B cell (primary cell): ENCODE measurements around the gene MYO18A. TPM values are rescaled to one million over a fixed set of nuclear protein-coding genes. Genes with fewer than 3 reads are reported as not detected.
A peak's percentile ranks its signal among the peaks of the same experiment; 100 is the strongest.
"Not testable (repeated sequence)": the region's sequence is repeated elsewhere in the genome, so short reads cannot be mapped to it uniquely, and the experiment has no call there.

ENCODE experiments used
- ATAC-seq: fragments of 200-7000 bp; cut with Tn5 transposase; one replicate; pipeline ENCODE4 v1.10.0; 2021; ENCODE audit warnings: low read depth, mild to moderate bottlenecking, moderate number of reproducible peaks, moderate library complexity
- CTCF ChIA-PET: fragments of 350-600 bp; sonication (Branson Sonifier 250); formaldehyde crosslinking; loops from one replicate; lab custom pipeline; 2021; ENCODE audit warnings: antibody characterized with exemption, inconsistent platforms; lab: Charles Lee
- POLR2A ChIA-PET: fragments of 350-600 bp; sonication (Branson Sonifier 250); formaldehyde crosslinking; loops from one replicate; lab custom pipeline; 2021; ENCODE audit warnings: antibody characterized with exemption; lab: Charles Lee
- DNase-seq: peaks from one replicate; pipeline ENCODE4 v3.0.0; 2013
- H2AFZ ChIP-seq: 2 replicates; pipeline ENCODE4 v1.6.1; 2012; ENCODE audit warnings: mild to moderate bottlenecking, low read depth, low read length; ENCODE audit not compliant: insufficient read depth, poor library complexity, severe bottlenecking
- H3K27ac ChIP-seq, 2 donors: 1 replicate in 1 of 2; 2 replicates in 1 of 2; pipeline ENCODE4 v1.5.1; 2012 to 2013; ENCODE audit warnings: low read length in 2 of 2, mild to moderate bottlenecking in 2 of 2, moderate library complexity in 1 of 2
- H3K27me3 ChIP-seq, 4 experiments: fragments of 200-600 bp in 1 of 4; sonication (generic) in 1 of 4; replicated peaks in 1 of 4; 1 replicate in 2 of 4; 2 replicates in 2 of 4; pipeline versions ENCODE4 v1.6.1 to v1.7.0; 2013 to 2016; ENCODE audit warnings: low read length in 3 of 4, mild to moderate bottlenecking in 2 of 4, mixed read lengths in 1 of 4, moderate library complexity in 1 of 4; ENCODE audit not compliant: insufficient read depth in 4 of 4, control insufficient read depth in 3 of 4; ENCODE audit errors: control extremely low read depth in 1 of 4
- H3K36me3 ChIP-seq, 2 experiments: replicated peaks in 1 of 2; 1 replicate in 1 of 2; 2 replicates in 1 of 2; pipeline versions ENCODE4 v1.6.1 to v1.7.1; 2013; ENCODE audit warnings: low read length in 1 of 2; ENCODE audit not compliant: insufficient read depth in 2 of 2, control insufficient read depth in 1 of 2; ENCODE audit errors: control extremely low read depth in 1 of 2, extremely low read depth in 1 of 2
- H3K4me1 ChIP-seq, 2 donors: fragments of 200-600 bp in 1 of 2; sonication (generic) in 1 of 2; 1 replicate in 1 of 2; 2 replicates in 1 of 2; pipeline versions ENCODE4 v1.5.1 to v1.6.1; 2013 to 2017; ENCODE audit warnings: low read length in 2 of 2; ENCODE audit not compliant: control insufficient read depth in 2 of 2, insufficient read depth in 2 of 2
- H3K4me2 ChIP-seq: replicated peaks from 2 replicates; pipeline ENCODE3; 2012; ENCODE audit warnings: mild to moderate bottlenecking, low read depth, low read length; ENCODE audit not compliant: poor library complexity, severe bottlenecking
- H3K4me3 ChIP-seq, 5 experiments: fragments of 200-600 bp in 1 of 5; sonication (generic) in 1 of 5; 1 replicate in 3 of 5; 2 replicates in 2 of 5; pipeline versions ENCODE4 v1.5.1 to v1.7.0; 2011 to 2016; ENCODE audit warnings: low read length in 4 of 5, mild to moderate bottlenecking in 4 of 5, low read depth in 2 of 5, control low read depth in 1 of 5, moderate library complexity in 1 of 5; ENCODE audit not compliant: insufficient read depth in 1 of 5; ENCODE audit errors: control extremely low read depth in 1 of 5, extremely low read depth in 1 of 5
- H3K79me2 ChIP-seq: fragments of 200-600 bp; sonication (generic); one replicate; pipeline ENCODE4 v1.6.0; 2016; ENCODE audit warnings: low read length; ENCODE audit not compliant: control insufficient read depth, insufficient read depth
- H3K9ac ChIP-seq: fragments of 200-600 bp; sonication (generic); 2 replicates; pipeline ENCODE4 v1.6.1; 2017; ENCODE audit warnings: mild to moderate bottlenecking, low read length, moderate library complexity
- H3K9me3 ChIP-seq, 3 donors: one replicate each; pipeline versions ENCODE4 v1.6.1 to v1.7.1; 2013; ENCODE audit warnings: low read length in 2 of 3; ENCODE audit not compliant: control insufficient read depth in 2 of 3, insufficient read depth in 1 of 3; ENCODE audit errors: control extremely low read depth in 1 of 3
- H4K20me1 ChIP-seq: 2 replicates; pipeline ENCODE4 v1.6.0; 2012; ENCODE audit warnings: mild to moderate bottlenecking, low read length; ENCODE audit not compliant: insufficient read depth, control insufficient read depth, poor library complexity, severe bottlenecking
- H3K27ac Mint-ChIP-seq: one replicate; pipeline ENCODE4 v1.8.0; 2021; ENCODE audit warnings: mixed read lengths
- H3K27me3 Mint-ChIP-seq: one replicate; pipeline ENCODE4 v1.8.0; 2021; ENCODE audit warnings: mixed read lengths
- H3K4me1 Mint-ChIP-seq: one replicate; pipeline ENCODE4 v1.8.0; 2021; ENCODE audit warnings: mixed read lengths
- H3K4me3 Mint-ChIP-seq: one replicate; pipeline ENCODE4 v1.8.0; 2021; ENCODE audit warnings: mixed read lengths
- H3K9me3 Mint-ChIP-seq: one replicate; pipeline ENCODE4 v1.8.0; 2022; ENCODE audit warnings: mixed read lengths; ENCODE audit not compliant: insufficient read depth
- EZH2 ChIP-seq: IDR thresholded peaks from 2 replicates; pipeline ENCODE4 v1.6.1; 2012; ENCODE audit warnings: borderline replicate concordance, low read depth, mild to moderate bottlenecking, moderate library complexity, low read length; ENCODE audit not compliant: insufficient read depth, poor library complexity, severe bottlenecking
- whole genome bisulfite sequencing: methylation state at CpG from one replicate; pipeline ENCODE4 v1.1.5; 2013; ENCODE audit warnings: missing lambda C conversion rate; ENCODE audit not compliant: insufficient coverage; 5-methylcytosine and 5-hydroxymethylcytosine counted together
- intact Hi-C: fragments of 100-400 bp; cut with micrococcal nuclease; formaldehyde crosslinking; loops from one replicate; pipeline ENCODE4 v1.10.0; 2022
- polyA plus RNA-seq: library from polyadenylated mRNA; depleted of rRNA; stranded (reverse); fragments of >200 nt; gene quantifications from 2 replicates; pipeline ENCODE4 v1.2.3, GENCODE V29; 2012
- total RNA-seq, 2 donors: library from RNA; stranded (reverse); fragments of 120-200 nt in 1 of 2; gene quantifications; 1 replicate in 1 of 2; 2 replicates in 1 of 2; pipeline versions ENCODE4 v1.2.3 to v1.2.4, GENCODE V29; 2013 to 2022
- TF ChIP-seq, protein P1 (sequence below): fragments of 200-600 bp; IDR thresholded peaks from one replicate; pipeline ENCODE4 v1.8.0; 2022; ENCODE audit warnings: antibody characterized with exemption, mild to moderate bottlenecking

Gene MYO18A
- total and polyA plus RNA-seq, 2 donors (not counting 1 experiment from before 2014, with no cell fraction given) = 72.2 to 155 TPM

DNA sequence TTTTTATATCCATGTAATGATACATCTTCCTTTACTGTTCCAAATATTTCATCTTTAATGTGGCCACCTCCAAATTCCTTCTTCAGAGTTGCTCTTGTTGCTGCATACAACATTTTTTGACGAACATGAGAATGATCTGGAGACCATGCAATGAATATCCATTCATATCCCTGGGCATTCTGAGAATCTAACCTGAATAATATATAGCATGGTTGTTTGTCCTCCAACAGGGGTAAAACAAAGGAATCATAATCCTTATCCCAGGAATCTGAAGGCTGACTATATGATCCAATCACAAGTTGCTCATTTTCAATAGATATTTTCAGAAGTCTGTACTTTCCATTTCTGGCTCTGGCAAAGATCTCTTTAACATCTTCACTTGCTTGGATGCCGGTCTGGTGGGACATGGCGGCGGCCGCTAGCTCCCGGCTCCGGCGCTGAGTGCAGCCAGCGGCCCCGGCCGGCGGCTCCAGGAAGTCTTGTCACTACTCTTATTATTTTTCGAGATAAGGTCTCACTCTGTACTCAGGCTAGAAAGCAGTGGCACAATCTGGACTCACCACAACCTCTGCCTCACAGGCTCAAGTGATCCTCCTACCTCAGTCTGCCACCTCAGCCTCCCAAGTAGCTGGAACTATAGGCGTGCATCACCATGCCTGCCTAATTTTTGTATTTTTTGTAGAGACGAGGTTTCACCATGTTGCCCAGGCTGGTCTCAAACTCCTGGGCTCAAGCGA, 24.0 kb upstream of the MYO18A start:
- POLR2A ChIA-PET, H3K36me3 ChIP-seq, H3K27me3 Mint-ChIP-seq, H3K27me3 ChIP-seq, H3K9me3 Mint-ChIP-seq, H3K9me3 ChIP-seq, H2AFZ ChIP-seq, H3K4me2 ChIP-seq, H4K20me1 ChIP-seq, H3K9ac ChIP-seq, H3K27ac Mint-ChIP-seq, H3K4me3 ChIP-seq, H3K4me3 Mint-ChIP-seq, H3K4me1 Mint-ChIP-seq, DNase-seq, H3K79me2 ChIP-seq, H3K4me1 ChIP-seq, H3K27ac ChIP-seq, intact Hi-C loops: not testable (repeated sequence)
- CTCF ChIA-PET = interaction anchor here (1.2 kb wide), 1 partner anchor 11 kb away, joined by 3 read pairs; no protein-coding TSS in a partner anchor
- WGBS = 70% methylated on average over 13 of the region's 16 CpGs
- ATAC-seq = peak; percentile 43

DNA sequence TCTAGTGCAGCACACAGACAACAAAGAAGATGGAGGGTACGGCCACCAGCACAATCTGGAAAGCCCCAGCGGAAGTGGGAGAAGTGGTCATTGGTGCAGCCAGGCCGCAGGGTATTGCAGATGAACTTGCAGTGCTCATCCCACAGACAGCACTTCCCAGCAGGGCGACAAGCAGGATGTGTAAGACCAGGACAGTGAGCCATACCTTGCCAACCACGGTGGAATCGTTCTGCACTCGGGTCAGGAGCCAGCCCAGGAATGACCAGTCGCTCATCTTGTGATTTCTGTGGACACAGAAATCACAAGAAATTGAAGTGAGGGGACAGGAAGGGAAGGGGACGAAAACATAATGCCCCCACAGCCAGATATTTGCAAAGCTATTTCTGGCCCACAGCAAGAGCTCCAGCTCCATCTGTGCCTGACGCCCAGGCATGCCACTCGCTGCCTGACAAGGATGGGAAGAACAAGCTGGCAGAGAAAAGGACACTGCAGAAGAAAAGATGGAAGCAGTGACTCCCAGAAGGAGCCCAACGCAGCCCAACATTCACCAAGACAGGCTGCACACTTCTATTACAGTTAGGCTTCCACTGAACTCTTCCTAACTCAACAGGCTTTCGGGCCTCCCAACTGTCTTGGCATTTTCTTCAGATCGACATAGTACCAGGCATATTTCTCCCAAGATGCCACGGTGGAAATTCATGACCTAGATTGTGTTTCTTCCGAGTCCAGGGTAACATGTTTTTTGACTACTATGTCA, 17.5 kb upstream of the MYO18A start:
- ATAC-seq (no peak), DNase-seq (no peak)
- no peak for TF ChIP-seq EZH2
- TF ChIP-seq, protein P1, sequence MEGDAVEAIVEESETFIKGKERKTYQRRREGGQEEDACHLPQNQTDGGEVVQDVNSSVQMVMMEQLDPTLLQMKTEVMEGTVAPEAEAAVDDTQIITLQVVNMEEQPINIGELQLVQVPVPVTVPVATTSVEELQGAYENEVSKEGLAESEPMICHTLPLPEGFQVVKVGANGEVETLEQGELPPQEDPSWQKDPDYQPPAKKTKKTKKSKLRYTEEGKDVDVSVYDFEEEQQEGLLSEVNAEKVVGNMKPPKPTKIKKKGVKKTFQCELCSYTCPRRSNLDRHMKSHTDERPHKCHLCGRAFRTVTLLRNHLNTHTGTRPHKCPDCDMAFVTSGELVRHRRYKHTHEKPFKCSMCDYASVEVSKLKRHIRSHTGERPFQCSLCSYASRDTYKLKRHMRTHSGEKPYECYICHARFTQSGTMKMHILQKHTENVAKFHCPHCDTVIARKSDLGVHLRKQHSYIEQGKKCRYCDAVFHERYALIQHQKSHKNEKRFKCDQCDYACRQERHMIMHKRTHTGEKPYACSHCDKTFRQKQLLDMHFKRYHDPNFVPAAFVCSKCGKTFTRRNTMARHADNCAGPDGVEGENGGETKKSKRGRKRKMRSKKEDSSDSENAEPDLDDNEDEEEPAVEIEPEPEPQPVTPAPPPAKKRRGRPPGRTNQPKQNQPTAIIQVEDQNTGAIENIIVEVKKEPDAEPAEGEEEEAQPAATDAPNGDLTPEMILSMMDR = no peak
- Histone ChIP-seq H3K79me2 (no peaks in the 10 kb centered on the region), H3K4me2 (no peak overlapping the region), H3K27me3 (peaks cover 0 to 3% (median 0%) of the 10 kb centered on the region in 4 experiments), H3K9ac (no peak overlapping the region), H4K20me1 (no peaks in the 10 kb centered on the region), H3K4me1 (peaks cover 19 to 22% of the 10 kb centered on the region in 2 donors), H3K4me3 (no peak overlapping the region), H3K27ac (no peak overlapping the region), H3K36me3 (no peaks in the 10 kb centered on the region), H3K9me3 (no peaks in the 10 kb centered on the region), H2AFZ (no peak overlapping the region)
- peaks cover 4% of the 10 kb centered on the region for H3K27me3 Mint-ChIP-seq
- CTCF ChIA-PET = interaction anchor here (1.4 to 3.6 kb wide), 2 partner anchors 22 to 52 kb away, joined by 5 to 17 read pairs; no protein-coding TSS in a partner anchor
- H3K27ac Mint-ChIP-seq = no peak overlapping the region
- POLR2A ChIA-PET = no interaction called here
- intact Hi-C loops = no loop called here
- WGBS = 98% methylated on average over 13 of the region's 16 CpGs
- H3K9me3 Mint-ChIP-seq = no peaks in the 10 kb centered on the region
- peaks cover 23% of the 10 kb centered on the region for H3K4me1 Mint-ChIP-seq
- H3K4me3 Mint-ChIP-seq = no peak overlapping the region
